SW 1271 (cell line): ENCODE measurements around the gene NKIRAS2.

Experiments used
- DNase-seq, 2 experiments: peaks; one replicate each; lab custom pipeline; 2025; lab: John Stamatoyannopoulos, UW

Gene NKIRAS2

DNA sequence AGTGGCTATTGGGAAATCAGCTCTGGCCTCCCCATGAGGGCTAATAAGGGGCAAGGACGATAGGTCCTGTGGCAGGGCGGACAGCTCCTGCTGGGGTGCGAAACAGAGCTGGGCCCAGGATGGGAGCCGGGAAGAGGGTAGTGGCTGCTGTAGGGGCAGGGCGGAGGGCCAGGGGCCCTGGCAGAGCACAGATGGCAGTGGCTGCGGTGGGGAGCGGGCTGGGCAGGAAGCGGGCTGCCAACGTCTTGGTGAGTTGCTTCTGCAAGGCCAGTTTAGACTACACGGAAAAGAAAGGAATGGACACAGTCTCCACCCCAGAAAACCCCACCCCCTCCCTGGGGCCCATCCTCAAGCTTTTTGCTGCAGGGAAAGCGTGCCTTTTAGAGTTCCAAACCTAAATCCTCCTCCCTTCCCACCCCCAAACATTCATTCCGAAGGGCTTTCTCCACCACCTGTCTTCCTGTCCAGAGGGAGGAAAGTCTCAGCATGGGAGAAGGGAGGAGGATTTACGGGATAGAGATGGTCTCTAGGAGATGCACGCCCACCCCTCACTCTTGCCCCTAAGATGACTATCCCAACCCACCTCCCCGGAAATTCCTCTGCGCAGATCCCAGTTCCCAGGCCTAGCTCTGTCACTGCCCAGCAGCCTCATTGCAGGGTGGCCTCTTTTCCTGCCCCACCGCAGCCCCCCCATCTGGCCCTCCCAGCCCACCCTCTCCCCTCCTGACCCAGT is 7.1 kb downstream of the NKIRAS2 start:
- no peak for DNase-seq

GRCh38 chr17:42027590-42027889 is 7.7 kb downstream of the NKIRAS2 start:
- no peak for DNase-seq

DNA sequence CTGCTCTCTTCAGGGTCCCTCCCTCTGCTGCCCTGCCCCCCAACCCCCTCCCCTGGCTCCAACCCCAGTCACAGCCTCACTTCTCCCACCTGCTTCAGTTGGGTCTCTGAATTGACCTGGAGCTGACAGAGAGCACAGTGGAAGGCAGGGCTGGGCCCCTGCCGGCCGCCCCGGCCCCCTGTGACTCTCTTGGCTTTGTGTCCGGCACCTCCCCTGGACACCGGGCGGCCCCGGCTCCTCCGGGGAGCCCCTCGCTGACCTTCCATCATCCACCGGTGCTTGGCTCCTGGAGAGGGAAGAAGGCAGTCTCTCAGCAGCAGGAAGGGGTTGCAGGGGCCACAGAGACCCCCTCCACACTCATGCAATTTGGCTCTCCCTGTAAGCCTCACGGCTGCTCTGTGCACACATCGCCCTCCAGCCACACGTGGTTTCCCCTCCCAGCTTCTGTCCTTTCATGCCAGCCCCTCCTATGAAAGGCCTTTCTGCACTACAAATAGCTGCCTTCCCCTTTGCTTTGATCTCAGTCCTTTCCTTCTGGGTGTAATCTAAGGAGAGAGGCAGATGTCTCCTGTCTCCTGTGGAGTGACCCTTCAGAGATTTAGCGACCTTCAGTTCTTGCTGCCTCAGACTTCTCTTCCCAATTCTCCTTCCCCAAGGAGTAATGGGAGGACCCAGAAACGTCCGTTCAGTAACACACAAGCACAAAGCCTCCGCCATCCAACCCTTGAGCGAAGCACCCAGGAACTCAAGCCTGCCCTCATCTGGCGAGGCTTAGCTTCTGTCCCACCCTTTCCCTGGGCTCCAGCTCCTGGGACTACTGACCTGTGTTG is 8.3 kb downstream of the NKIRAS2 start:
- no peak for DNase-seq

DNA sequence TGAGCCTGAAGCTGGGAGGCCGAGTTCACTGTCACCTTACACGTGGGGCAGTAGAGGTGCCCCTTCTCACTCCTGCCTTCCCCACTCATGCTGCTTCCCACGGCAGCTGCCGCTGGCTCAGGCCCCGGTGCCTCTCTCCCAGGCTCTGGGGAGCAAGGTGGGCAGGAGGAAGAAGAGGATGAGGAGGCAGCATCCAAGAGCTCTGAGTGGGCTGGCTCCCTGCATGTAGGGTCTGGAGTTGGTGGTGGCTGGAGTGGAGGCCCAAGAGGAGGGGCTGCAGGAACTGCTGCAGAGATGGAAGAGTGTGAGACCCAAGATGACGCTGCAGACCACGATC is 8.9 kb downstream of the NKIRAS2 start:
- no peak for DNase-seq

- DNase-seq = no peak
Observed at GRCh38 chr17:42031584-42031983, 11.7 kb downstream of the NKIRAS2 start.

- no peak for DNase-seq
Observed at GRCh38 chr17:42034059-42034458, 14.2 kb downstream of the NKIRAS2 start.

DNA sequence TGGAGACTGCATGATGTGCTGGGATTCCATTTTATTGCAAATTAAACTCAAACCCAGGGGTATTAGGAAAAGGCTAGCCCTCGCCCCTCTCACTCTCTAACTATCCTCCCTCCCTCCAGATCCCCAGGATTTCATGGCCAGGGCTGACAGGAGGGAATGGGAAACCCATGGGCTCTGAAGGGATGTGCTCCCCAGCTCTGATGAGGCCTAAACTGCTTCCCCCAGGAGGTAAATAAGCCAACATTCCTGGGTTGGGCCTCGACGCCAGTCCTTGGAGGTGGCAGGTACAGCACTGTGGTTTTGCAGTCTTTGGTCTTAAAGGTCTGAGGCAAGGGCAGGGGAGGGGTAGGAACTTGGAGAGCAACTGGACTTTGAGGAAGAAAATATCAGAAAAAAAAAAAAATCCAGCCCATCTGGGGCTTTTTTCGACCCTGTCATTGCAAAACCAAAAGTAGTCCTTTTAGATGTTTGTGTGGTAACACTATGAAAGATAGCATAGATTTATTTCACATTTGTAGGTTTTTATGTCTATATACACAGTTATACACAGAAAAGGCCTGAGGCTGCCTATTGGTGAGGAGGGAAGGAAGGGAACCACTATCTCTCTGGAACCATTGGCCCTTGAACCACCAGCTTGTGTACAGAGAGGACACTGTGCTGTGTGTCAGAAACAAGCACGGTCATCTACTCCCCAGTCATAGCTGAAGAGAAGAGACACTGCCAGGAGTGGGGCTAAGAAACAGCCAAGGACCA is 18.5 kb downstream of the NKIRAS2 start:
- no peak for DNase-seq

DNA sequence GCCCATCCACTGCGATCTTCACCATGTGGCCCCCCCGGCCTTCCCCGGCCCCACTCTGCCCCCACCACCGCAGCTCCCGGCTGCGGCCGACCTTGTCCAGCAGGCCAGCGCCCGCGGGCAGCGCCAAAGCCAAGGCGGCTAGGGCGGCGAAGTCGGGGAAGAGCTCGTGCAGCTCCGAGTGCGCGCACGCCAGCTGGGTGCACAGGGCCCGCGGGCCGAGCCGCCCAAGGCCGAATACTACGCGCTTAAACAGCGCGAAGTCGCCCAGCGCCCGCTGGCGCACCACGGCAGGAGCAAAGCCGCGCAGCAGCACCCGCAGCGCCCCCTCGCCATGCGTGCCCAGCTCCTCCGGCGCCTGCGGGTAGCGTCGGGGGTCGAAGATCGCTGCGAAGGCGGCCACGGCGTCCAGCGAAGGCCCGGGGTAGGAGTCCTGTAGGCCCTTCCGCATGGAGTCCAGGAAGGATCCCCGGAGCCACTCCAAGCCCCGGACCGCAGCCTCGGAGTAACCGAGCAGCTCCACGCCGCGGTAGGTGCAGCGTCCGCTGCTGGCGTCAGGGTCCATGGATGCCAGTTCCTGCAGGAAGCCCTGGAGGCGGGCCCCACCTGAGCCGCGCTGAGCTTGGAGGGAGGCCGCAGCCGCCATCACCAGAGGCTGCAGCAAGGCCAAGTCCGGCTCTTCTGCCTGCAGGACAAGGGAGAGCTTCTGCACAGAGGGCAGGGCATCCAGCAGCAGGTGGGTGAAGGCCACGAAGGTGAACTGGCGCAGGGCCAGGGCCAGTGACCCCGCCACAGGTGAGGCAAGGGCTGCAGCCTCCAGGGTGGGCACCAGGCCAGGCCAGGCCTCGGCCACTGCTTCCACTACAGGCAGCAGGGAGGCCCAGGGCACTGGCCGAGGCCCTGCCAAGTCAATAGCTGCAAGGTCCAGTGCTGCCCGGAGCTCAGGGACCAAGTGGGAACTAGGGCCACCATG is 20.2 kb downstream of the NKIRAS2 start:
- no peak for DNase-seq

GRCh38 chr17:42040818-42041217 is 20.9 kb downstream of the NKIRAS2 start:
- no peak for DNase-seq

DNA sequence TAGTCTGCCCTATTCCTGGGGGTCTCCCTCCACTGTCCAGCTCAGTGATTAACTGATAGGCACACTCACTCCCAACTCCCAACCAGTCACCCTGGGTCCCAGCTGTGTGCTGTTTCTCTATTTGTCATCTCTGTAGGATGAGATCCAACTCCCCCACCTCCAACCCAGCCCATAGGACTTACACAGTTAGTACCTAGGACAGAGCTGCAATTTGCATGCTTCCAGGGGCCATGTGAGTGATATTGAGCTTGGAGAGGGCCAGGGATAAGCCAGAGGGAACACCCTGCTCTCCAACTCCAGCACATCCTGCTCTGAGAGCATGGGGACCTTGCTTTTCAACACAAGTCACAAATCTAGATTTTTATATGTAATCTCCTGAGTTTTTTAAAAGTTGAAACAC is 21.7 kb downstream of the NKIRAS2 start:
- DNase-seq = no peak

DNA sequence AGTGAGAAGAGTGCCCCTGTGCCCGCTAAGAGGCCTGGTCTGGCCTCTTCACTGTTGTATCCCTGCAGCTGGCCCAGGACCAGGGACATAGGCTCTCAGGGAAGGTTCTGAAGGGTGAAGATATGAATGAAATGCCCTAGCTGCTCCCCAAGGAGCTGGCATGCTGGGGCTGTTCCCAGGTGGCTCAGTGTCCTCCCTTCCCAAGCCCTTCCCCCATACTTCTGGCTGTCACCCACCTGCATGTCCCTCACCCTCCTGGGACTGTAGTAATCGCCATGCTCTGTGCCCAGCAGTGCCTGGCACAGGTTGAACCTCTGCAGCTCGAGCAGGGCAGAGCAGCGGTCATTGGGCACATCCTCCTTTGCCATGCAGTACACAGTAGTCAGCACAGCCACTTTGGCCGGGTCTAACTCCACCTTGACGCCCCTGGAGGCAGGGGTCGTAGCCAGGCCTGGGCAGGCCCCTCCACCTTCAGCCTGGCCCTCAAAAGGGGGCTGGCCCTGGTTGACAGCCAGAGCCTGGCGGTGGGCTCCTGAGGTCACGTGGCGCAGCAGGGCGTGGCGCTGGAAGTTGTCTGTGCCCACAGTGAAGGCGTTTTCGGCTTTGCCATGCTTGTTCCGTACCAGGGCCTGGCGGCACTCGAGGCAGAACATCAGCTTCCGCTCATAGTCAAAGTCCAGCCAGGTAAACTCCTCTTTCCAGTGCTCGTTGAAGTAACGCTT is 22.9 kb downstream of the NKIRAS2 start:
- DNase-seq = no peak

- no peak for DNase-seq
Observed at GRCh38 chr17:42045719-42046118, 25.8 kb downstream of the NKIRAS2 start.

DNA sequence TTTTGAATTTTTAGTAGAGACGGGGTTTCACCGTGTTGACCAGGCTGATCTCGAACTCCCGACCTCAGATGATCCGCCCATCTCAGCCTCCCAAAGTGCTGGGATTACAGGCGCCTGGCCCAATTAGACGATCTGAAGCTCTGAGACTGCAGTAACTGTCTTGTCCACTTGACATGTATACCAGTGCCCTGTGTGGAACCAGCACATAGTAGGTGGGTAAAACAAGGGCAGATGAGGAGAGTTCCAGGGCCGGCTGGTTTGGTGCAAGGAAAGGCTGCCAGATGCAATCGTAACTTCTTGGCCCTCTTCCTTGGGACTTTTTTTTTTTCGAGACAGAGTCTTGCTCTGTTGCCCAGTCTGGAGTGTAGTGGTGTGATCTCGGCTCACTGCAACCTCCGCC is 27.5 kb downstream of the NKIRAS2 start:
- DNase-seq = no peak

- no peak for DNase-seq
Observed at GRCh38 chr17:42049834-42050392, 30.0 kb downstream of the NKIRAS2 start.

GRCh38 chr17:42050393-42051012 is 30.6 kb downstream of the NKIRAS2 start, which contains the start of gene C17orf113:
TSS of gene C17orf113 (minus strand) at chr17:42050601. CDS start at chr17:42043376, 7,225 bp downstream.
- DNase-seq = peak in 1 of 2 experiments; percentile 25

DNA sequence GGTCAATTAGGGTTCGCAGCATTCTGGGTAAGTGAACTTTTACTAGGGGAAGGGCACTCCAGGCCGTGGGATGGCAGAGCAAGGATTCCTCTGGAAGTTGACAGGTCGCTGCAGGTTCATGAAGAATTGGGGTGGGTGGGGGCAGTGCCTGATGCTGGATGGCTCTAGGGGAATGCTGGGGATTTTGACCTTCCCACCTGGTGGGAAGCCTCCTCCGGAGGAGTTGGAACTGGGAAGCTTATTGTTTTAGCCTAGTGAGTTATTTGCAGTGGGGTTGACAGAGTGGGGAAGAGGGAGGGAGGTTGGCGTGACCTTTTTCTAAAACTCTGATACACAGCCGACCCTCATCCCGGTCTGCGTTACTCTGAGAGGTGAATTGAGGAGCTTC is 31.1 kb downstream of the NKIRAS2 start:
- no peak for DNase-seq

DNA sequence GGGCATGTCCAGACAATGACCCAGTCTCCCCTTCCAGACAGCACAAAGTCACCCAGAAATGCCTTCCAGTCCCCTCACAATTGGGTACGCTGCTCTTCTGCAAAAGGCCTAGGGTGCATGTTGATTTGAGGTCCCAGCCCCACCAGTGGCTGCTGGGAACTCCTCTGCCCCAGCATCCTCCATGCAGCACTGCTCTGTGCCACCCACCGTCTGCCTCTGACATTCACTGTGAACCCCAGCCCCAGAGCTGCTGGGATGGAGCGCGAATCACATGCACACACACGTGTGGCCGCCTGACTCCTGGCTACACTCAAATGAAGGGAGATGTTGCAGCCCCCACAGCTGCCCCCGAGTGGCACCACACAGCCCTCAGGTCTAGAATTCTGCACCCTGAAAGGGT is 31.8 kb downstream of the NKIRAS2 start:
- no peak for DNase-seq

DNA sequence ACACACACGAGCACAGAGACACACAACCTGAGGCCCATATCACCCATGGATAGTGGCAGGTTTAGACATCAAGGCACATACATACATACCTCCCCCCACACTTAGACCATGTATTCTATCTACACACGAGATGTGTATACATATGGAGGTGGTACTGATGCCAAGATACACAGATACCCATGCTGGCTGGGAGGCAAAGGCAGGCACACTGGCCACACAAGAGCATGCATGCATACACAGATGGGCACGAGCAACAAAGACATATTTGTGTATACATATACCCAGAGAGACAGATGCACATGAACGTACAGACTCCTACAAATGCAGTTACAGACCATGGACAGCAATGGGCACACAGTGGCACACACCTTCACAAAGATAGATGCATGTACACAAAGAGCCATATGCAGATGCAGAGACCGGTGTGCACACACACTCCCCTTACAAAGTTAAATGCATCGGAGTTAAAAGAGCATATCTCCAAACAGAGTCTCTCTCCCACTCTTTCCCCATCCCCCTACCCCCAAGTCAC is 32.5 kb downstream of the NKIRAS2 start:
- DNase-seq = no peak

- DNase-seq = no peak
Observed at GRCh38 chr17:42053731-42054500, 34.0 kb downstream of the NKIRAS2 start.
